Measurements from ENCODE around the gene ACADS.
A peak's percentile ranks its signal among the peaks of the same experiment; 100 is the strongest.
"Not testable (repeated sequence)": the region's sequence is repeated elsewhere in the genome, so short reads cannot be mapped to it uniquely, and the experiment has no call there.

Gene ACADS

GRCh38 chr12:120732198-120732597, 6.6 kb downstream of the ACADS start:
- not testable (repeated sequence) for DNase-seq

- DNase-seq, result no peak
Measured at GRCh38 chr12:120733574-120733973, 7.9 kb downstream of the ACADS start.

GRCh38 chr12:120734210-120734609, 8.6 kb downstream of the ACADS start:
- peak in 1 of 3 experiments; percentile 81 for DNase-seq

GRCh38 chr12:120735181-120735580, 9.6 kb downstream of the ACADS start:
- DNase-seq, result no peak

GRCh38 chr12:120736404-120737331, 11.0 kb downstream of the ACADS start:
- DNase-seq, result no peak

GRCh38 chr12:120737557-120738251, 12.1 kb downstream of the ACADS start:
- DNase-seq, result no peak

- no peak for DNase-seq
Measured at GRCh38 chr12:120738252-120739030, 12.8 kb downstream of the ACADS start.

- DNase-seq, result no peak
Measured at GRCh38 chr12:120739031-120739762, 13.6 kb downstream of the ACADS start.

- DNase-seq, result no peak
Measured at GRCh38 chr12:120739821-120740613, 14.4 kb downstream of the ACADS start.

GRCh38 chr12:120740871-120741270, 15.2 kb downstream of the ACADS start:
- no peak for DNase-seq

- no peak for DNase-seq
Measured at GRCh38 chr12:120741476-120742421, 16.1 kb downstream of the ACADS start.

GRCh38 chr12:120744922-120745493, 19.4 kb downstream of the ACADS start:
- DNase-seq, result no peak

GRCh38 chr12:120748242-120748641, 22.6 kb downstream of the ACADS start:
- no peak for DNase-seq

GRCh38 chr12:120749256-120749655, 23.6 kb downstream of the ACADS start:
- DNase-seq, result no peak

GRCh38 chr12:120750806-120751205, 25.2 kb downstream of the ACADS start:
- DNase-seq, result no peak

GRCh38 chr12:120751389-120751788, 25.8 kb downstream of the ACADS start:
- no peak for DNase-seq

- no peak for DNase-seq
Measured at GRCh38 chr12:120754792-120755191, 29.2 kb downstream of the ACADS start.

GRCh38 chr12:120755269-120755668, 29.6 kb downstream of the ACADS start:
- no peak for DNase-seq

- no peak for DNase-seq
Measured at GRCh38 chr12:120757226-120757742, 31.7 kb downstream of the ACADS start.

GRCh38 chr12:120757949-120758348, 32.3 kb downstream of the ACADS start:
- no peak for DNase-seq
